Activated CD8-positive, alpha-beta memory T cell treated with anti-CD3 and anti-CD28 coated beads for 36 hours (primary cell): ENCODE data around the gene EVA1A. TPM values are rescaled to one million over a fixed set of nuclear protein-coding genes. Genes with fewer than 3 reads are reported as not detected.

Source experiments
- CTCF ChIA-PET: fragments of 350-600 bp; sonication (Branson Sonifier 250); formaldehyde crosslinking; loops from one replicate; lab custom pipeline; 2021; ENCODE audit warnings: antibody characterized with exemption; lab: Charles Lee
- POLR2A ChIA-PET: fragments of 350-600 bp; sonication (Branson Sonifier 250); formaldehyde crosslinking; loops from one replicate; lab custom pipeline; 2021; ENCODE audit warnings: antibody characterized with exemption; lab: Charles Lee
- total RNA-seq, 2 experiments: library from RNA; stranded (reverse); gene quantifications; one replicate each; pipeline ENCODE4 v1.2.3, GENCODE V29; 2021

Gene EVA1A
- not detected for total RNA-seq

GRCh38 chr2:75560768-75561565 is at the start of gene EVA1A:
EVA1A (minus strand) TSS chr2:75560939; CDS start chr2:75518140, 42,799 bp downstream.
- POLR2A ChIA-PET: no interaction called here
- CTCF ChIA-PET: no interaction called here

DNA sequence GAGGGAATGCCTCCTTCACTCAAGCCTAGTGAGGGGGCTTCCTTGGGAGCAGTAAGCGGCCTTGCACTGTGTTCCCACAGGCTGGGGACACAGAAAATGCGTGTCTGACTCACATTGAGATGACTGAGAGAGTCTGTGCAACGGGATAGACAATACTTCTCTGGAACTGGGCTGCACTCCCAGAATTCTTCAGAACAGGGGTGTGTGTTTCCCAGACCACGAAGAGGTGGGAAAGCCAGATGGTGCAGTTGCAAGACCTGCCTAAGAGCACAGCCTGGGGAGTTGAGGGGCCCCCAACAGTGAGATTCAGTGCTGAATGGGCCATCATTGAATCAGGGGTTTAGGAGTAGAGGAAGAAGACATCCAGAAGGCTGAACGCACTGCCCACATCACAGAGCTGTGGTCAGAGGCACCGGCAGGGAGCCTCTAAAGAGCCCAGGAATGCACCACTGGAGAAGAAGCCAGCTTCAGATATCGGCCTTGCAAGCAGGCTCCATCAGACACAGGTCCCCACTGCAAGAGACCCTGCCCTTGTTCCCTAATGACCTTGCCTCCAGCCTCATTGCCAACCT is 49.3 kb upstream of the EVA1A start:
- CTCF ChIA-PET: interaction anchor here (1.0 kb wide), 1 partner anchor 690 kb away, joined by 4 read pairs; no protein-coding TSS in a partner anchor
- POLR2A ChIA-PET: no interaction called here

- CTCF ChIA-PET: interaction anchor here (1.0 to 1.2 kb wide), 2 partner anchors 19 to 690 kb away, joined by 3 to 4 read pairs; no protein-coding TSS in a partner anchor
- POLR2A ChIA-PET: no interaction called here
These were observed 48.6 kb upstream of the EVA1A start for GRCh38 chr2:75609334-75609689.

DNA sequence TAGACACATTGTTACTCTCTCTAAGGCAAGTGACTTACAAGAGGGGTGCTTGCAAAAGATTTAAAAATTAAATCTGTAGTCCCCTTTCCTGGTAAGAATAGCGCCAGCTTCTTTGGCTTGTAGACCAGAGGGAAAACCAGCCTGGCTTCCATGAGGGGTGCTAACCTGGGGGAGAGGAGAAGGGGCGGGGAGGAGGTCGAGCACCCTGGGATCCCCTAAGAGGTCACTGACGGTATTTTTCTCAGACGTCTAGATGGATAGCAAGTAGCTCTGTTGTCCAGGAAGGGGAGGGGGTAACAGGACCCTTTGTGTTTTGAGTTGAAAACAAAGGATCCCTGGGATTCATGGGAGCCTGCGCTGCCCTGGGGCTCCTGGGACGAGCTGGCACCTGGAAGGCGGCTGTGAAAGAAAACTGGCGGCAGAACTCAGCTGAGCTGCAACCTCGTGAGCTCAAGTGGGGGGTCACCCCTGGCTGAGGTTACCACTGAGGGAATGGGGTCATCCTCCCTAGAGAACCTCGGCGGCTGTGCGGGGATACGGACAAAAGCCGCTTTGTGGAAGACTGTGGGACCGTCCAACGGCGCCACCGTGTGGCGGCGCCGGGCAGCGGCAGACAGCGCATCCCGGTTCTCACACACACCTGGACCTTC is 48.1 kb upstream of the EVA1A start:
- POLR2A ChIA-PET: no interaction called here

GRCh38 chr2:75607988-75608683 is 47.4 kb upstream of the EVA1A start:
- ChIA-PET POLR2A (no interaction called here), CTCF (interaction anchor here (0.5 to 1.2 kb wide), 3 partner anchors 11 to 873 kb away, joined by 3 read pairs; no protein-coding TSS in a partner anchor)

More for the DNA sequence above, 48.1 kb upstream of the EVA1A start:
- CTCF ChIA-PET: interaction anchor here (0.5 to 1.2 kb wide), 3 partner anchors 11 to 873 kb away, joined by 3 read pairs; no protein-coding TSS in a partner anchor

GRCh38 chr2:75607400-75607798 is 46.7 kb upstream of the EVA1A start:
- POLR2A ChIA-PET: no interaction called here
- CTCF ChIA-PET: no interaction called here

- ChIA-PET CTCF (no interaction called here), POLR2A (no interaction called here)
These were observed 46.1 kb upstream of the EVA1A start for GRCh38 chr2:75606761-75607399.

GRCh38 chr2:75605770-75606529 is 45.2 kb upstream of the EVA1A start:
- ChIA-PET CTCF (no interaction called here), POLR2A (no interaction called here)

DNA sequence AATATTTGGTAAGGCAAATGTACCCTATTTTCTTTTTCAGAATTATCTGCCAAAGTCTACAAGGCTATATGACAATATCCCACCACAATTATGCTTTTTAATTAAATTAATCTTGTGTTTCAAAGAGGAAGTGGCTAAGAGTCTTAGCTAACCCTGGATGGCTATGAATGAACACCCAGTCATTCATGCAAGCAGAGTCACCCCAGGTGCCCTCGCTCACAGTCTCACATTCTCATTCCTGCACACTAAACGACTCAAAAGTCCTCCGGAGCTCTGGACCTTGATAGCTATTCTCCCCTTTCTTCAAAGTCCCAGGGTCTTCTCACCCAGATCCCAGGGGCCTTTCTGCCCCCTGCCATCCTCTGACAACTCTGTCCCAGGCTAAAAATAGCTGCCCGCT is 43.7 kb upstream of the EVA1A start:
- POLR2A ChIA-PET: no interaction called here
- CTCF ChIA-PET: no interaction called here

DNA sequence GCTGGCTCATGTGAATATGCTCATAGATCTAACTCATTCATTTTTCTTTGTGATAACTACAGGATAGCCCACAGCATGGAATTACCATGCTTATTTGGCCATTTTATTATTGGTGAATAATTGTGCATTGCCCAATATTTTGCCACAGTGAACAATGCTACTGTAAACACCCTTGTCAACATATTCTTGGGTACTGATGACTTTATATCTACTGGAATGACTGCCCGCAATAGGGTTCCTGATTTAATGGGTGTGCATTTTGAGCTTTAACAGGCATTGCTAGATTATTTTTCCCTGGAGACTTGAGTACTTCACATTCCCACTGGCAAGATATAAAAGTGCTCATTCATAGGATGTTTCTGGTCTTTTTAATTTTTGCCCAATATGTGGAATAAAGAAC is 42.7 kb upstream of the EVA1A start:
- ChIA-PET CTCF (interaction anchor here (0.6 kb wide), 1 partner anchor 1198 kb away, joined by 4 read pairs; no protein-coding TSS in a partner anchor), POLR2A (no interaction called here)

- ChIA-PET CTCF (interaction anchor here (0.6 kb wide), 1 partner anchor 1198 kb away, joined by 4 read pairs; no protein-coding TSS in a partner anchor), POLR2A (no interaction called here)
These were observed 42.1 kb upstream of the EVA1A start for GRCh38 chr2:75602724-75603342.

GRCh38 chr2:75600461-75601011 is 39.8 kb upstream of the EVA1A start:
- ChIA-PET POLR2A (no interaction called here), CTCF (no interaction called here)

DNA sequence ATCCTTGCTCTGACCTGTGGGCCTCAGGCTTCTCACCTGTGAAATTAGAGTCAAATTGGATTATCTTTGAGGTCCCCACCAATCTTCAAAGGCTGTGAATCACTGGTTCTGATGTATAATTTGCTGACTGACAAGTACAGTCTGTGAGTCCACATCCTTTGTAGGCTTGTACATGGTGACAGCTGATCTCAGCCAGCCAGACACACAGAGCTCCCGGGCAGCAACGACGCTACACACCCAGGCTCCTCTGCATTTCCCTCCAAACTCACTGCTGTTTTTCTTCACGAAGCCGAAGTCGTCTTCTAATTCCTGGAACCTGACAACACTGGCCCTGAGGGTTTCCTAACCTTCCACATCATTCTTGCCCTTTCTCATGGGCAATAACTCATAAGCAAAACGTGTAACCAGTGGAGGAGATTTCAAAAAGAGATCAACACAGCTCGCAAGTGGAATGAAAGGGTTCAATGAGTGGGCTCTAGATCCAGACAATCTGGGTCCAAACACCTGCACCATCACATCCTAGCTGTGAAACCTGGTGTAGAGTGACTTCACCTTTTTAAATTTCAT is 37.9 kb upstream of the EVA1A start:
- POLR2A ChIA-PET: no interaction called here
- CTCF ChIA-PET: no interaction called here

DNA sequence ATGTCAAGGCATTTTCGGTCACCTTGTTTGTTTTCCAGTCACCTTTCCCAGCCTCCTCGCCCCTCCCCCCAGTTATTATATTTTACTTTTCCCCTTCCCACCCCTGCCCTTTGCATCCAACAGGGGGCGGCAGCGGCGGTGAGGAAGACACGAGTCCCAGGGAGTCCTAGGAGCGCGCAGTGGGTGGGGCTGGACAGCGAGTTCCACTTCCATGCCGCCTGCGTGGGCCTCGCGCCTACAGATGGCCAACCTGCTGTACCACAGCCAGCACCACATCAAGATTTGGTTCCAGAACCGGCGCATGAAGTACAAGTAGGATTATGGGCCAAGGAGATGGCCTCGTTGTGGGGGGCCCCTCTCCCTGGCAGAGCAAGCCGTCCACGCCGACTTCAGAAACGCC is 37.2 kb upstream of the EVA1A start:
- CTCF ChIA-PET: no interaction called here
- POLR2A ChIA-PET: no interaction called here

GRCh38 chr2:75596784-75597183 is 36.0 kb upstream of the EVA1A start:
- CTCF ChIA-PET: interaction anchor here (1.3 kb wide), 1 partner anchor 79 kb away, joined by 3 read pairs; no protein-coding TSS in a partner anchor
- POLR2A ChIA-PET: no interaction called here

- ChIA-PET POLR2A (interaction anchor here (0.7 kb wide), 1 partner anchor 11 kb away, joined by 3 read pairs; no protein-coding TSS in a partner anchor), CTCF (no interaction called here)
These were observed 35.0 kb upstream of the EVA1A start for GRCh38 chr2:75595541-75596395.
